Renal cortical epithelial cell (primary cell): ENCODE data around the gene AGBL5. TPM values are rescaled to one million over a fixed set of nuclear protein-coding genes. Genes with fewer than 3 reads are reported as not detected.
"Not testable (repeated sequence)": the region's sequence is repeated elsewhere in the genome, so short reads cannot be mapped to it uniquely, and the experiment has no call there.

Experiments used
- DNase-seq: peaks from one replicate; pipeline ENCODE4 v3.0.0-alpha.2; 2011; ENCODE audit warnings: low read depth
- total RNA-seq: library from RNA; depleted of rRNA; stranded (reverse); fragments of >200 nt; gene quantifications from 2 replicates; pipeline ENCODE4 v1.2.3, GENCODE V29; 2014

AGBL5 gene
- total RNA-seq, 1 donor from 2014 or later: 35.0 TPM

GRCh38 chr2:27091746-27092695, 40.6 kb downstream of the AGBL5 start:
- no peak for DNase-seq

- peak; percentile 57 for DNase-seq
Observed at GRCh38 chr2:27092696-27093429, 41.4 kb downstream of the AGBL5 start.

GRCh38 chr2:27093430-27094352, 42.2 kb downstream of the AGBL5 start:
- peak; percentile 27 for DNase-seq

- no peak for DNase-seq
Observed at GRCh38 chr2:27094353-27094984, 43.0 kb downstream of the AGBL5 start.

GRCh38 chr2:27095427-27095744, 43.9 kb downstream of the AGBL5 start:
- DNase-seq: no peak

GRCh38 chr2:27095745-27096651, 44.5 kb downstream of the AGBL5 start:
- peak; percentile 48 for DNase-seq

GRCh38 chr2:27096748-27097297, 45.4 kb downstream of the AGBL5 start:
- no peak for DNase-seq

- no peak for DNase-seq
Observed at GRCh38 chr2:27097341-27097740, 45.9 kb downstream of the AGBL5 start.

GRCh38 chr2:27099334-27099955, 48.0 kb downstream of the AGBL5 start:
- DNase-seq: no peak

GRCh38 chr2:27100036-27100435, 48.6 kb downstream of the AGBL5 start:
- no peak for DNase-seq

GRCh38 chr2:27102329-27102728, 50.9 kb downstream of the AGBL5 start:
- DNase-seq: no peak

GRCh38 chr2:27105981-27106380, 54.5 kb downstream of the AGBL5 start:
- no peak for DNase-seq

- no peak for DNase-seq
Observed at GRCh38 chr2:27108221-27108620, 56.8 kb downstream of the AGBL5 start.

- no peak for DNase-seq
Observed at GRCh38 chr2:27109083-27109482, 57.6 kb downstream of the AGBL5 start.

- not testable (repeated sequence) for DNase-seq
Observed at GRCh38 chr2:27110603-27111352, 59.3 kb downstream of the AGBL5 start.

GRCh38 chr2:27111392-27112078, 60.1 kb downstream of the AGBL5 start:
- DNase-seq: not testable (repeated sequence)

GRCh38 chr2:27115519-27115918, 64.1 kb downstream of the AGBL5 start:
- DNase-seq: no peak

GRCh38 chr2:27117995-27118524, 66.6 kb downstream of the AGBL5 start:
- DNase-seq: no peak
